Activated gamma-delta T cell treated with Interleukin-2 at 50 U/mL for 16 hours (primary cell): ENCODE data around the gene BTNL8.

ENCODE experiments used
- DNase-seq: peaks from one replicate; pipeline ENCODE4 v3.0.0-alpha.2; 2020

Gene BTNL8

GRCh38 chr5:180970336-180970735 lies 71.4 kb downstream of the BTNL8 start:
- no peak for DNase-seq

- no peak for DNase-seq
Measured at GRCh38 chr5:180970875-180971274, 71.9 kb downstream of the BTNL8 start.

- DNase-seq, result no peak
Measured at GRCh38 chr5:180974612-180975315, 75.8 kb downstream of the BTNL8 start.

GRCh38 chr5:180975338-180975737 lies 76.4 kb downstream of the BTNL8 start:
- DNase-seq, result no peak

GRCh38 chr5:180976518-180976917 lies 77.6 kb downstream of the BTNL8 start:
- DNase-seq, result no peak

- DNase-seq, result no peak
Measured at GRCh38 chr5:180977852-180978251, 78.9 kb downstream of the BTNL8 start.

- no peak for DNase-seq
Measured at GRCh38 chr5:180982008-180982741, 83.2 kb downstream of the BTNL8 start.

GRCh38 chr5:180988016-180988415 lies 89.1 kb downstream of the BTNL8 start:
- no peak for DNase-seq

GRCh38 chr5:180988592-180988991 lies 89.6 kb downstream of the BTNL8 start, which contains the start of gene BTNL3:
Gene BTNL3, plus strand, starts transcription at chr5:180988846. Its CDS starts 183 bp downstream, at chr5:180989029.
- DNase-seq, result no peak

- no peak for DNase-seq
Measured at GRCh38 chr5:180990086-180990881, 91.3 kb downstream of the BTNL8 start.

- DNase-seq, result no peak
Measured at GRCh38 chr5:180990882-180991242, 91.9 kb downstream of the BTNL8 start.
